Neural progenitor cell (in vitro differentiated cells): ENCODE measurements around the gene KCNAB1. TPM values are rescaled to one million over a fixed set of nuclear protein-coding genes. Genes with fewer than 3 reads are reported as not detected.
A peak's percentile ranks its signal among the peaks of the same experiment; 100 is the strongest.

Experiments used
- DNase-seq: peaks from one replicate; pipeline ENCODE4 v3.0.0-alpha.2; 2016; ENCODE audit warnings: low spot score
- H2AFZ ChIP-seq: fragments of 200-600 bp; sonication (generic); replicated peaks from 2 replicates; pipeline ENCODE4 v1.6.1; 2016; ENCODE audit warnings: antibody characterized with exemption
- H3F3A ChIP-seq: fragments of 200-600 bp; sonication (generic); 2 replicates; pipeline ENCODE4 v1.6.1; 2016; ENCODE audit warnings: antibody characterized with exemption, low read depth
- H3K27ac ChIP-seq: fragments of 200-600 bp; sonication (generic); 2 replicates; pipeline ENCODE4 v1.5.1; 2016; ENCODE audit warnings: mild to moderate bottlenecking
- H3K27me3 ChIP-seq: fragments of 200-600 bp; sonication (generic); 2 replicates; pipeline ENCODE4 v1.6.1; 2016; ENCODE audit warnings: mild to moderate bottlenecking, moderate library complexity
- H3K36me3 ChIP-seq: fragments of 200-600 bp; sonication (generic); 2 replicates; pipeline ENCODE4 v1.5.1; 2016
- H3K4me1 ChIP-seq: fragments of 200-600 bp; sonication (generic); 2 replicates; pipeline ENCODE4 v1.6.1; 2016; ENCODE audit warnings: mixed run types
- H3K4me2 ChIP-seq: fragments of 200-600 bp; sonication (generic); 2 replicates; pipeline ENCODE4 v1.6.1; 2016
- H3K4me3 ChIP-seq: fragments of 200-600 bp; sonication (generic); 2 replicates; pipeline ENCODE4 v1.5.1; 2016
- H3K79me2 ChIP-seq: fragments of 200-600 bp; sonication (generic); 2 replicates; pipeline ENCODE4 v1.6.1; 2016; ENCODE audit warnings: low read depth
- H3K9ac ChIP-seq: fragments of 200-600 bp; sonication (generic); 2 replicates; pipeline ENCODE4 v1.6.1; 2016
- H3K9me3 ChIP-seq: fragments of 200-600 bp; sonication (generic); 2 replicates; pipeline ENCODE4 v1.5.1; 2016; ENCODE audit warnings: low read depth
- H4K20me1 ChIP-seq: fragments of 200-600 bp; sonication (generic); 2 replicates; pipeline ENCODE4 v1.6.1; 2016; ENCODE audit warnings: low read depth
- H3K27ac Mint-ChIP-seq: 3 replicates; pipeline ENCODE4 v1.8.0; 2021; ENCODE audit warnings: mixed read lengths
- H3K27me3 Mint-ChIP-seq: 2 replicates; pipeline ENCODE4 v1.8.0; 2022; ENCODE audit warnings: low read depth, mild to moderate bottlenecking, inconsistent platforms, moderate library complexity, mixed read lengths; ENCODE audit not compliant: insufficient read depth
- H3K36me3 Mint-ChIP-seq: 3 replicates; pipeline ENCODE4 v1.8.0; 2021; ENCODE audit warnings: mixed read lengths
- H3K4me1 Mint-ChIP-seq: 3 replicates; pipeline ENCODE4 v1.8.0; 2021; ENCODE audit warnings: mixed read lengths
- H3K4me3 Mint-ChIP-seq: 3 replicates; pipeline ENCODE4 v1.8.0; 2021; ENCODE audit warnings: mild to moderate bottlenecking, moderate library complexity, mixed read lengths
- H3K9me3 Mint-ChIP-seq: 3 replicates; pipeline ENCODE4 v1.8.0; 2020; ENCODE audit warnings: mixed read lengths
- EZH2 ChIP-seq: fragments of 200-600 bp; sonication (generic); IDR thresholded peaks from 2 replicates; pipeline ENCODE4 v1.6.1; 2017; ENCODE audit warnings: antibody characterized with exemption, mild to moderate bottlenecking, moderate library complexity
- EZH2phosphoT487 ChIP-seq: fragments of 200-600 bp; sonication (generic); IDR thresholded peaks from 2 replicates; pipeline ENCODE4 v1.6.1; 2017; ENCODE audit warnings: antibody characterized with exemption
- total RNA-seq: library from RNA; depleted of rRNA; stranded (reverse); fragments of >200 nt; gene quantifications from 2 replicates; pipeline ENCODE4 v1.2.3, GENCODE V29; 2015; ENCODE audit warnings: low replicate concordance
- TF ChIP-seq, protein P1 (sequence below): fragments of 200-600 bp; sonication (generic); IDR thresholded peaks from 2 replicates; pipeline ENCODE4 v1.5.1; 2017; ENCODE audit warnings: antibody characterized with exemption, mild to moderate bottlenecking

Gene KCNAB1
- total RNA-seq, 1 donor from 2014 or later, result 0.24 TPM

DNA sequence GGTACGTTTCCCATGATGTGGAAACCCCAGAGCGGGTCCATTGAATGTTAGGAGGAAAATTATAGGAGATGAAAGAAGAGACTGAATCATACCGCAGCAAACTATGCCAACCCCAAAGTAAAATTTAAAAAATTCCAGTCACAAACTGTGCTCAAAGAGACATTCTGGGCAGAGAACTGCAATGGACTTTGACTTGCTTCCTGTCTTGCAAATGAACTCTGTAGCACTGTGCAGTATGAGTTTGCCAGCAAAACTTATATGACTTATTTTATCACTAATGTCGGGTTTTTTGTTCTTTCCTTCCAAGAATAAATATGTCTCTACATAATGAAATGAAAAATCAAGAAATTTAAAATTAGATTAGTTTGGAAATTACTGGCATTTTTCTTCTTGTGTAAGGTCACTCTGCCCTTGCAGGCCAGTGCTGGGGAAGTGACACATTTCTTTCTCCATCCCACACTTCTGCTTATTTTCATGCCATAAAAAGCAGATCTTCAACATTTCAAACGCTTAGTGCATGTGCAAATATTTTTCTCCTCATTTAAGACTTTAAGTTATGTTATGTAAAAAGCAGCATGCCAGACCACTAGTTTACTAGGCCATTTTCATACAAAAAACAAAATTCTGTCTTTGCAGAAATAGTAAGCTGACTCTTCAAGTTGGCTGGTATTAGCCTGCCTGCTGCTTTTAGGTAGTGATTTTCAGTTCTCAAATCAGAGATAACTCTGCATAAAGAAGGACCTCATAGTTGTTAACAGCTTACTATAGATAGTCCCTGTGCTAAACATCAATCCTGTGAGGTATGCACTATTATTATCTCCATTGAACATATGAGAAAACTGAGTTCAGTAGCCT lies 466.8 kb downstream of the KCNAB1 start:
- H3K4me3 Mint-ChIP-seq, result no peak overlapping the region

DNA sequence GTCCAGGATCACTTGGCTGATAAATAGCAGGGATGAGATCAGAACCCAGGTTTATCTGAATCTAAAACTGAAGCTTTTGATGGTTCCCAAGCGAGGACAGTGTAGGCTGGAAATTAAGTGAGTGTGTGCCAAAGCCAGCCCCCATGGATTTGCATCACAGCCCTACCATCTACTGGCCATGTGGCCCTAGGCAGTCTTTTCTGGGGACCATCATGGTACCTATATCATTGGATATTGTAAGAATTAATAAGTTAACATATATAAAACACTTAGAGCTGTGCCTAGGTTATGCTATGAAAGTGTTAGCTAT lies 467.3 kb downstream of the KCNAB1 start:
- Mint-ChIP-seq H3K9me3 (peaks cover 8% of the 10 kb centered on the region), H3K27ac (no peak overlapping the region), H3K4me3 (no peak overlapping the region), H3K27me3 (peaks cover 6% of the 10 kb centered on the region), H3K4me1 (no peaks in the 10 kb centered on the region), H3K36me3 (no peaks in the 10 kb centered on the region)
- H2AFZ ChIP-seq, result no peak overlapping the region
- no peak overlapping the region for H3K4me3 ChIP-seq
- H3K36me3 ChIP-seq, result no peaks in the 10 kb centered on the region
- H4K20me1 ChIP-seq, result no peaks in the 10 kb centered on the region
- H3F3A ChIP-seq, result no peaks in the 10 kb centered on the region
- no peak overlapping the region for H3K27ac ChIP-seq
- no peak for DNase-seq
- no peaks in the 10 kb centered on the region for H3K9me3 ChIP-seq
- no peak overlapping the region for H3K4me2 ChIP-seq
- H3K79me2 ChIP-seq, result no peaks in the 10 kb centered on the region
- no peak overlapping the region for H3K9ac ChIP-seq
- TF ChIP-seq EZH2phosphoT487, result no peak
- TF ChIP-seq, protein P1, sequence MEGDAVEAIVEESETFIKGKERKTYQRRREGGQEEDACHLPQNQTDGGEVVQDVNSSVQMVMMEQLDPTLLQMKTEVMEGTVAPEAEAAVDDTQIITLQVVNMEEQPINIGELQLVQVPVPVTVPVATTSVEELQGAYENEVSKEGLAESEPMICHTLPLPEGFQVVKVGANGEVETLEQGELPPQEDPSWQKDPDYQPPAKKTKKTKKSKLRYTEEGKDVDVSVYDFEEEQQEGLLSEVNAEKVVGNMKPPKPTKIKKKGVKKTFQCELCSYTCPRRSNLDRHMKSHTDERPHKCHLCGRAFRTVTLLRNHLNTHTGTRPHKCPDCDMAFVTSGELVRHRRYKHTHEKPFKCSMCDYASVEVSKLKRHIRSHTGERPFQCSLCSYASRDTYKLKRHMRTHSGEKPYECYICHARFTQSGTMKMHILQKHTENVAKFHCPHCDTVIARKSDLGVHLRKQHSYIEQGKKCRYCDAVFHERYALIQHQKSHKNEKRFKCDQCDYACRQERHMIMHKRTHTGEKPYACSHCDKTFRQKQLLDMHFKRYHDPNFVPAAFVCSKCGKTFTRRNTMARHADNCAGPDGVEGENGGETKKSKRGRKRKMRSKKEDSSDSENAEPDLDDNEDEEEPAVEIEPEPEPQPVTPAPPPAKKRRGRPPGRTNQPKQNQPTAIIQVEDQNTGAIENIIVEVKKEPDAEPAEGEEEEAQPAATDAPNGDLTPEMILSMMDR, result no peak
- TF ChIP-seq EZH2, result no peak
- no peaks in the 10 kb centered on the region for H3K27me3 ChIP-seq
- no peaks in the 10 kb centered on the region for H3K4me1 ChIP-seq

More for the DNA sequence above, 466.8 kb downstream of the KCNAB1 start:
- H3K27ac ChIP-seq, result no peak overlapping the region
- H3K36me3 ChIP-seq, result no peaks in the 10 kb centered on the region
- no peak for DNase-seq
- H3K9me3 ChIP-seq, result no peaks in the 10 kb centered on the region
- H3K9ac ChIP-seq, result no peak overlapping the region
- H3K4me1 Mint-ChIP-seq, result no peaks in the 10 kb centered on the region
- no peaks in the 10 kb centered on the region for H3F3A ChIP-seq
- H2AFZ ChIP-seq, result peak overlapping the region; percentile 35
- H3K36me3 Mint-ChIP-seq, result no peaks in the 10 kb centered on the region
- no peaks in the 10 kb centered on the region for H3K79me2 ChIP-seq
- no peak overlapping the region for H3K27ac Mint-ChIP-seq
- H3K9me3 Mint-ChIP-seq, result peaks cover 8% of the 10 kb centered on the region
- H3K4me3 ChIP-seq, result no peak overlapping the region
- H3K27me3 ChIP-seq, result no peaks in the 10 kb centered on the region
- H3K27me3 Mint-ChIP-seq, result peaks cover 6% of the 10 kb centered on the region
- no peak overlapping the region for H3K4me2 ChIP-seq
- H3K4me1 ChIP-seq, result no peaks in the 10 kb centered on the region
- no peaks in the 10 kb centered on the region for H4K20me1 ChIP-seq
- TF ChIP-seq, protein P1, result no peak
- TF ChIP-seq EZH2phosphoT487 (no peak), EZH2 (no peak)

Other genes starting within 250 kb of the KCNAB1 start
- 156 and 279 TPM in 2 replicates for gene GMPS, start 249.9 kb upstream of the KCNAB1 start, total RNA-seq